ENCODE measurements around the gene ICAM3. TPM values are rescaled to one million over a fixed set of nuclear protein-coding genes. Genes with fewer than 3 reads are reported as not detected.
A peak's percentile ranks its signal among the peaks of the same experiment; 100 is the strongest.

Gene ICAM3
- total and polyA plus RNA-seq, 10 of the 15 experiments (the other 5 are each of a cell fraction or from before 2014, with no cell fraction given) = 5.5 to 152 (median 90.7) TPM

- ChIA-PET SMC1A (ENCODE audit: uncharacterized antibody, unreplicated experiment) (no interaction called here), RAD21 (ENCODE audit: unreplicated experiment) (no interaction called here), CTCF (no interaction called here), POLR2A (no interaction called here)
- FAIRE-seq (no peak), ATAC-seq (no peak), DNase-seq (ENCODE audit: low read depth, low spot score) (no peak)
- no peak overlapping the region for H2AFZ ChIP-seq (ENCODE audit: control insufficient read depth, low read depth, low read length)
- no peaks in the 10 kb centered on the region for H3K27me3 ChIP-seq (replicated peaks in 1 of 2; ENCODE audit: control insufficient read depth in 2 of 2, insufficient read depth in 2 of 2, low read length in 1 of 2)
- H3K4me2 ChIP-seq (ENCODE audit: control insufficient read depth, insufficient read depth) = no peak overlapping the region
- no peak overlapping the region for H3K27ac ChIP-seq (ENCODE audit: control insufficient read depth, insufficient read depth)
- WGBS (ENCODE audit: insufficient coverage, insufficient replicate concordance, low lambda C conversion rate, missing lambda C conversion rate) = 90% methylated on average over 19 of the region's 19 CpGs
- peaks cover 5 to 46% of the 10 kb centered on the region in 2 experiments; a peak in 3 of 4 replicates for H3K36me3 ChIP-seq (ENCODE audit: control insufficient read depth in 2 of 2, insufficient read depth in 2 of 2, low read length in 1 of 2)
- H4K20me1 ChIP-seq (ENCODE audit: control insufficient read depth, insufficient read depth) = no peaks in the 10 kb centered on the region
- TF ChIP-seq JUNB (IDR thresholded peaks at IDR 0.05) (no peak), POLR2A (IDR thresholded peaks at IDR 0.05; ENCODE audit: low read depth, low read length) (0 out of 2 replicates have a peak, but pooled peaks have one; percentile 15), HDAC2 (IDR thresholded peaks at IDR 0.05) (no peak), ZNF217 (IDR thresholded peaks at IDR 0.05) (no peak), STAT1 (conservative IDR thresholded peaks at IDR 0.05) (no peak), E2F8 (IDR thresholded peaks at IDR 0.05; ENCODE audit: low read depth, partially characterized antibody) (no peak), POLR2AphosphoS5 (IDR thresholded peaks at IDR 0.05; ENCODE audit: low read length) (0 out of 2 replicates have a peak, but pooled peaks have one; percentile 62)
- in situ Hi-C loops (cut with MboI) = no loop called here
- intact Hi-C loops (cut with micrococcal nuclease; ENCODE audit: unreplicated experiment) = no loop called here
- H3K9me3 ChIP-seq (replicated peaks; ENCODE audit: control insufficient read depth, insufficient read depth, low read length) = no peaks in the 10 kb centered on the region
- H3K79me2 ChIP-seq (ENCODE audit: control insufficient read depth, insufficient read depth, low read length) = no peaks in the 10 kb centered on the region
- H3K4me3 ChIP-seq = no peak overlapping the region
- H3K4me1 ChIP-seq (ENCODE audit: control insufficient read depth, insufficient read depth, low read length) = no peaks in the 10 kb centered on the region
- no TSS peak for BruUV-seq (replicated peaks)
- H3K9ac ChIP-seq (ENCODE audit: control insufficient read depth, insufficient read depth, low read length) = no peak overlapping the region
These were observed 17.3 kb downstream of the ICAM3 start for GRCh38 chr19:10321874-10322835.
